GM12873 (cell line): ENCODE measurements around the gene LRBA.

ENCODE experiments used
- TF ChIP-seq, protein P1 (sequence below): IDR thresholded peaks from 2 replicates; pipeline ENCODE4 v1.5.1; 2012; ENCODE audit warnings: low read depth, mild to moderate bottlenecking, moderate library complexity, low read length, control low read depth; ENCODE audit not compliant: insufficient read depth; ENCODE audit errors: missing control alignments

Gene LRBA

DNA sequence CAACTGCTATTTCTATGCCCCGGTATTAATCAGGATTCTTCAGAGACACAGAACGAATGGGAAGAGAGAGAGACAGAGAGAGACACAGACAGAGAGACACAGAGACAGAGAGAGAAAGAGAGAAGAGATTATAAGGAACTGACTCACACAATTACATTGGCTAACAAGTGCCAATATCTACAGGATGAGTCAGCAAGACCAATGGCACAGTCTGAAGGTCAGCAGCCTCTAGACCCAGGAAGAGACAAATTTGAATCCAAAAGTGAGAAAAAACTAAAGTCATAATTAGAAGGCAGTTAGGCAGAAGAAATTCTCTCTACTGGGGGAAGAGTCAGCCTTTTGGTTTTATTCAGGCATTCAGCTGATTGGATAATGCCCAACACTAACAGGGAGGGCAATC lies 245.8 kb downstream of the LRBA start:
- TF ChIP-seq, protein P1, sequence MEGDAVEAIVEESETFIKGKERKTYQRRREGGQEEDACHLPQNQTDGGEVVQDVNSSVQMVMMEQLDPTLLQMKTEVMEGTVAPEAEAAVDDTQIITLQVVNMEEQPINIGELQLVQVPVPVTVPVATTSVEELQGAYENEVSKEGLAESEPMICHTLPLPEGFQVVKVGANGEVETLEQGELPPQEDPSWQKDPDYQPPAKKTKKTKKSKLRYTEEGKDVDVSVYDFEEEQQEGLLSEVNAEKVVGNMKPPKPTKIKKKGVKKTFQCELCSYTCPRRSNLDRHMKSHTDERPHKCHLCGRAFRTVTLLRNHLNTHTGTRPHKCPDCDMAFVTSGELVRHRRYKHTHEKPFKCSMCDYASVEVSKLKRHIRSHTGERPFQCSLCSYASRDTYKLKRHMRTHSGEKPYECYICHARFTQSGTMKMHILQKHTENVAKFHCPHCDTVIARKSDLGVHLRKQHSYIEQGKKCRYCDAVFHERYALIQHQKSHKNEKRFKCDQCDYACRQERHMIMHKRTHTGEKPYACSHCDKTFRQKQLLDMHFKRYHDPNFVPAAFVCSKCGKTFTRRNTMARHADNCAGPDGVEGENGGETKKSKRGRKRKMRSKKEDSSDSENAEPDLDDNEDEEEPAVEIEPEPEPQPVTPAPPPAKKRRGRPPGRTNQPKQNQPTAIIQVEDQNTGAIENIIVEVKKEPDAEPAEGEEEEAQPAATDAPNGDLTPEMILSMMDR = no peak

DNA sequence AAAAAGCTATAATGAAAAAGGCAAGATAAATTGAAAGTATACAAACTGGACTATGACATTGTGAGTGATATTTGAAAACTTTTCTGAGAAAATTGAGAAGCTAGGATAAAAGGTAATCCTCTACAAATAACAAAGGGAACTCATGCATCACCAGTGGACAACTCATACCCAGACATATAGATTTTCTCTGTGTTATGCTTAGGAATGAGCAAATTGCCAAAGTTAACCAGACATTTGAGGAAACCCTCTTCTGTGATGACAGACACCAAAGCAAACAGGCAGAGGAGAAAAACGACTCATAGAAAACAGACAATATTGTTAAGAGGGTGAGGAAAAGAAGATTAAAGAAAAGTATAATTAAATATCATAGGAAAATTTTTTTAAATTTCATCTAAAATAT lies 246.6 kb downstream of the LRBA start:
- TF ChIP-seq, protein P1 = no peak

DNA sequence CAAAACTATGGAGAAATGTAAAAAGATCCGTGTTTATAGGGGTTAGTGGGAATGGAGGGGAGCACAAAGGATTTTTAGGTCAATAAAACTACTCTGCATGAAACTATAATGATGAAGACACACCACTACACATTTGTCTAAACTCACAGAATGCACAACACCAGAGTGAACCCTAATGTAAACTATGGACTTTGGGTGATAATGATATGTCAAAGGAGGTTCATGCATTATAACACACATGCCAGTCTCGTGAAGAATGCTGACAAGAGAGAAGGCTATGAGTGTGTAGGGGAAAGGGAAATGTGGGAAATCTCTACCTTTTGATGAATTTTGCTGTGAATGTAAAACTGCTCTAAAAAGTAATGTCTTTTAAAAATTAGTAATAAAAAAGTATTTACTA lies 249.9 kb downstream of the LRBA start:
- TF ChIP-seq, protein P1 = no peak

DNA sequence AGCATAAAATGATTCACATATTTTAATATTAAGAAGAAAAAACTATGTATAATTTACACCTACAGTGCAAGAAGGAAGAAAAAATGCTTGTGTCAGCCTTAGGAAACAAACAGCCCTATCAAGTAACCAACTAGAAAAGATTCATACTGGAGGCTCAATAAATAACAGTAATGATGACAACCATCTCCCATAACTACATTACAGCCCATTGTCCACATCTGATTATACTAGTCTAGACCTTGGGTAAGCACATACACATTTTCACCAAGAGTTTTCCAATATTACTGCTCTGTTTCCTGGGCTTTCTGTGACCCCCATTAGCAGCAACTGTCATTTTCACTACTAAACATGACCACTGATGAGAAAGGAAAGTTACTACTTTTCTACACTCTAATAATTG lies 263.4 kb downstream of the LRBA start:
- TF ChIP-seq, protein P1 = no peak

DNA sequence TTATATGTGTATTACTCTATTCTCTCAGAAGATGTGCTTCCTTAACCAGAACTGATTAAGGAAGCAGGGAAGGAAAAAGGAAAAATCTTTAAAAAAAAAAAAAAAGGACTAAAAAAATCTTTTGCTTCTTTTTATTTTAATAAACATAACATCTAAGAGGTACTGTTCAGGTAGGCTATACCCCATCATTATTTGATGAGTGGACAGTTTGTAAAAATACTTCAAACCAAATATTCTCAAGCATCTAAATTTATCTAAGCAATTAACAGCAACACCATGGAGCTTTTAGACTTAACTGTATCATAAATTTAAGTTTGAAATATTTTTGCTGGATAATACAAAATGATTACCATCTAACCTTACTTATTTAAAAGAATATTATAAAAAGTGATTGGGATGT lies 264.3 kb downstream of the LRBA start:
- TF ChIP-seq, protein P1 = no peak

DNA sequence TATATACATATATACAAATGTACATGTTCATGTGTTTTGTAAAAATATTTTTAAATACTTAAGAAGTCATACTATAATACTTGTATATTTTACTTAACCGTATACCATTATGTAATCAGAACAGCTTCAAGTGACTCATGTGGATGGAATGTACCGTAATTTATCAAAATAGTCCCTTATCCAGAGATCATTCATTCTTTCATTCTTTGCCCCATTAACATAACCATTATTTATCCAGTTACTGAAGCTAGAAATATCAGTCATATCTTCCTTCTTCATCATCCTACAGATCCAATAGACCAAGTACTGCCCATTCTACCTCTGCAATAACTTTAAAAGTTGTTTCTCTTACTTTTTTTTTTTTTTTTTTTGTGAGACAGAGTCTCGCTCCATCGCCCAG lies 268.9 kb downstream of the LRBA start:
- TF ChIP-seq, protein P1 = no peak

DNA sequence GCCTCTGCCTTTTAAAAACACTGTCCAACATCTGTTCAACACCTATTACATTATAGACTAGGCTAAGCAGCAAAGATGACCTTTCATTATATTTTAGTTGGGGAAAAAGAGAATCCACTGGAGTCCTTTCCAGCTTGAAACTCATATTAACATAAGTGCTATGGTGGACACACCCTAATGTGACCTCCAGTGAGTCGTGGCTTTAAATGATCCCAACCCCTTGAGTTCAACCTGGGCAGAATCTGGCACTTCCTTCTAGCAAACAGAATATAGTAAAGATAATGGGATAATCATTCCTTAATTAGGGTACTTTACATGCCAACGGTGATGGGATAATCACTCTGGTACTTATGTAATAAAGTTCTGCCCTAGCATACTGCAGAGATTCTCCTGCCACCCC lies 270.5 kb downstream of the LRBA start:
- TF ChIP-seq, protein P1 = no peak
